Activated CD8-positive, alpha-beta T cell treated with anti-CD3 and anti-CD28 coated beads for 36 hours (primary cell): Measurements from ENCODE around the gene IL3RA. TPM values are rescaled to one million over a fixed set of nuclear protein-coding genes. Genes with fewer than 3 reads are reported as not detected.
A peak's percentile ranks its signal among the peaks of the same experiment; 100 is the strongest.

Experiments
- ATAC-seq: fragments of 200-7000 bp; cut with Tn5 transposase; one replicate; pipeline ENCODE4 v1.10.0; 2021; ENCODE audit warnings: mild to moderate bottlenecking, moderate library complexity
- CTCF ChIA-PET: fragments of 350-600 bp; sonication (Branson Sonifier 250); formaldehyde crosslinking; loops from one replicate; lab custom pipeline; 2021; ENCODE audit warnings: antibody characterized with exemption; lab: Charles Lee
- POLR2A ChIA-PET: fragments of 350-600 bp; sonication (Branson Sonifier 250); formaldehyde crosslinking; loops from one replicate; lab custom pipeline; 2021; ENCODE audit warnings: antibody characterized with exemption; lab: Charles Lee
- DNase-seq: peaks from one replicate; pipeline ENCODE4 v3.0.0-alpha.2; 2020
- H3K27ac Mint-ChIP-seq: one replicate; pipeline ENCODE4 v1.8.0; 2021; ENCODE audit warnings: mild to moderate bottlenecking, mixed read lengths
- H3K27me3 Mint-ChIP-seq: one replicate; pipeline ENCODE4 v1.8.0; 2021; ENCODE audit warnings: mixed read lengths
- H3K36me3 Mint-ChIP-seq: one replicate; pipeline ENCODE4 v1.8.0; 2021; ENCODE audit warnings: low read depth, mixed read lengths
- H3K4me1 Mint-ChIP-seq: one replicate; pipeline ENCODE4 v1.8.0; 2021; ENCODE audit warnings: low read depth, mixed read lengths
- H3K4me3 Mint-ChIP-seq: one replicate; pipeline ENCODE4 v1.8.0; 2021; ENCODE audit warnings: mild to moderate bottlenecking, moderate library complexity, mixed read lengths
- H3K9me3 Mint-ChIP-seq: one replicate; pipeline ENCODE4 v1.8.0; 2021; ENCODE audit warnings: mixed read lengths
- intact Hi-C: fragments of 100-400 bp; cut with micrococcal nuclease; formaldehyde crosslinking; loops from one replicate; pipeline ENCODE4 v1.10.0; 2022
- microRNA-seq: library from miRNA; unstranded; fragments of <30 nt; microRNA quantifications from one replicate; pipeline ENCODE4 v1.2.0, GENCODE V29; 2022; ENCODE audit warnings: borderline microRNAs expressed, borderline replicate concordance
- total RNA-seq, 2 experiments: library from RNA; stranded (reverse); gene quantifications; one replicate each; pipeline ENCODE4 v1.2.3, GENCODE V29; 2021
- TF ChIP-seq, protein P1 (sequence below): fragments of 200-600 bp; IDR thresholded peaks from one replicate; pipeline ENCODE4 v1.8.0; 2022; ENCODE audit warnings: antibody characterized with exemption, mild to moderate bottlenecking

The IL3RA gene
- total RNA-seq, 2 experiments from 2014 or later, result not detected

DNA sequence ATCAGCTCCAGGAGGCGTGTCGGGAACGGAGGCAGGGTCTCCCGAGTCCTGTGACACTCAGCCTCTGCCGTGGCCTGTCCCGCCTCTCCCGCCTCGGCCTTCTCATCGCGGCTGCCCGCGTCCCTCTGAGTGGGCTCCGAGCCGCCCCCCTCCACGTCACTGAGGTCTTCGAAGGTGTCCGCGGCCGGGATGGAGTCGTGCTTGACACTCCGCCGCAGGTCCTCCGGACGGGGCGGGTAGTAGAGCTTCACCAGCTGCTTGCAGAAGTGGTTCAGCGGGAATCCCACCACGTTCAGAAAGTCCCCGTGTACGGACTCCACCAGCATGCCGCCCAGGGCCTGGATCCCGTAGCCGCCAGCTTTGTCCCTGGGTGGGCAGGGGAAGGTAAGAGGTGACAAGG, 91.2 kb downstream of the IL3RA start:
- ChIA-PET CTCF (no interaction called here), POLR2A (no interaction called here)
- Mint-ChIP-seq H3K9me3 (peaks cover 14% of the 10 kb centered on the region), H3K4me3 (no peak overlapping the region), H3K4me1 (no peaks in the 10 kb centered on the region), H3K36me3 (peaks cover 41% of the 10 kb centered on the region), H3K27ac (no peak overlapping the region), H3K27me3 (no peaks in the 10 kb centered on the region)
- ATAC-seq (no peak), DNase-seq (no peak)
- TF ChIP-seq, protein P1, sequence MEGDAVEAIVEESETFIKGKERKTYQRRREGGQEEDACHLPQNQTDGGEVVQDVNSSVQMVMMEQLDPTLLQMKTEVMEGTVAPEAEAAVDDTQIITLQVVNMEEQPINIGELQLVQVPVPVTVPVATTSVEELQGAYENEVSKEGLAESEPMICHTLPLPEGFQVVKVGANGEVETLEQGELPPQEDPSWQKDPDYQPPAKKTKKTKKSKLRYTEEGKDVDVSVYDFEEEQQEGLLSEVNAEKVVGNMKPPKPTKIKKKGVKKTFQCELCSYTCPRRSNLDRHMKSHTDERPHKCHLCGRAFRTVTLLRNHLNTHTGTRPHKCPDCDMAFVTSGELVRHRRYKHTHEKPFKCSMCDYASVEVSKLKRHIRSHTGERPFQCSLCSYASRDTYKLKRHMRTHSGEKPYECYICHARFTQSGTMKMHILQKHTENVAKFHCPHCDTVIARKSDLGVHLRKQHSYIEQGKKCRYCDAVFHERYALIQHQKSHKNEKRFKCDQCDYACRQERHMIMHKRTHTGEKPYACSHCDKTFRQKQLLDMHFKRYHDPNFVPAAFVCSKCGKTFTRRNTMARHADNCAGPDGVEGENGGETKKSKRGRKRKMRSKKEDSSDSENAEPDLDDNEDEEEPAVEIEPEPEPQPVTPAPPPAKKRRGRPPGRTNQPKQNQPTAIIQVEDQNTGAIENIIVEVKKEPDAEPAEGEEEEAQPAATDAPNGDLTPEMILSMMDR, result no peak
- intact Hi-C loops, result no loop called here

DNA sequence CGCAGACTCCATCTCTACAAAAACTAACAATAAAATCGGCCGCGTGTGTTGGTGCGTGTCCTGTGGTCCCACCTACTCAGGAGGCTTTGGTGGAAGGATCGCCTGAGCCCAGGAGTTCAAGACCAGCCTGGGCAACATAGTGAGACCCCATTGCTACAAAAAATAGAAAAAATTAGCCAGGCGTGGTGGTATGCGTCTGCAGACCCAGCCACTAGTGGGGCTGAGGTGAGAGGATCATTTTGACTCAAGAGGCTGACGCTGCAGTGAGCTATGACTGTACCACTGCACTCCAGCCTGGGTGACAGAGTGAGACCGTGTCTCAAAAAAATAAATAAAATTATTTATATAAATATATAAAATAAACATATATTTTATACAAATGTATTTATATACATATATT, 93.9 kb downstream of the IL3RA start:
- Mint-ChIP-seq H3K4me1 (no peaks in the 10 kb centered on the region), H3K27ac (no peak overlapping the region), H3K36me3 (peaks cover 23% of the 10 kb centered on the region), H3K27me3 (no peaks in the 10 kb centered on the region), H3K4me3 (no peak overlapping the region), H3K9me3 (no peaks in the 10 kb centered on the region)
- intact Hi-C loops, result no loop called here
- peak; percentile 67 for ATAC-seq
- ChIA-PET POLR2A (no interaction called here), CTCF (no interaction called here)
- peak; percentile 46 for DNase-seq
- TF ChIP-seq, protein P1, result no peak

Small RNA genes within 50 kb of the gene (microRNA-seq; reads per million reads assigned to microRNA genes)
- not detected for gene MIR3690

Other genes starting within 250 kb of the IL3RA start
- under 1 TPM; 0.43 to 0.51 TPM for gene CRLF2, start 124.1 kb upstream of the IL3RA start, total RNA-seq
- not detected for gene CSF2RA, start 68.0 kb upstream of the IL3RA start, total RNA-seq
- 100 to 1,000 TPM; 460 to 476 TPM for gene SLC25A6, start 55.3 kb downstream of the IL3RA start, total RNA-seq
- 10 to 100 TPM; 55.8 to 57.2 TPM for gene ASMTL, start 116.1 kb downstream of the IL3RA start, total RNA-seq
- gene P2RY8, start 200.4 kb downstream of the IL3RA start, total RNA-seq, result 10 to 100 TPM; 27.5 to 28.3 TPM